ENCODE measurements around the gene CADPS2. TPM values are rescaled to one million over a fixed set of nuclear protein-coding genes. Genes with fewer than 3 reads are reported as not detected.

The CADPS2 gene
- total RNA-seq, 1 donor from 2014 or later: 19.1 TPM

DNA sequence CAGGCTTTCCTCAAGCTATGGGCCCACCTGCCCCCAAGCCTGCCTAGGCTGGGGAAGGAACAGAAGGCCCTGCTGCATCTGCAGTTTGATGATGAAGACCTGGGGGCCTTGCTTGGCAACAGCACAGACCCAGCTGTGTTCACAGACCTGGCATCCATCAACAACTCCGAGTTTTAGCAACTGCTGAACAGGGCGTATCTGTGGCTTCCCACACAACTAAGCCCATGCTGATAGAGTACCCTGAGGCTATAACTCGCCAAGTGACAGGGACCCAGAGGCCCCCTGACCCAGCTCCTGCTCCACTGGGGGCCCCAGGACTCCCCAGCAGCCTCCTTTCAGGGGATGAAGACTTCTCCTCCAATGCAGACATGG is 36.3 kb downstream of the CADPS2 start:
- Histone ChIP-seq H3K9me3 (ENCODE audit: low read depth) (no peaks in the 10 kb centered on the region), H3F3A (ENCODE audit: low read depth) (no peaks in the 10 kb centered on the region), H2AFZ (replicated peaks) (no peak overlapping the region), H3K4me3 (no peak overlapping the region), H3K27ac (no peak overlapping the region), H3K79me2 (ENCODE audit: low read depth) (no peaks in the 10 kb centered on the region), H3K27me3 (no peaks in the 10 kb centered on the region), H3K4me1 (peaks cover 19% of the 10 kb centered on the region), H3K9ac (no peak overlapping the region), H3K36me3 (no peaks in the 10 kb centered on the region), H4K20me1 (ENCODE audit: low read depth) (no peaks in the 10 kb centered on the region), H3K4me2 (no peak overlapping the region)
- no peak overlapping the region for H3K27ac Mint-ChIP-seq
- no peak for DNase-seq (ENCODE audit: low spot score)
- peaks cover 15% of the 10 kb centered on the region for H3K4me1 Mint-ChIP-seq
- H3K36me3 Mint-ChIP-seq: peaks cover 7% of the 10 kb centered on the region
- no peak overlapping the region for H3K4me3 Mint-ChIP-seq
- H3K27me3 Mint-ChIP-seq (ENCODE audit: insufficient read depth, low read depth): no peaks in the 10 kb centered on the region
- no peak for TF ChIP-seq EZH2 (IDR thresholded peaks at IDR 0.05)
- no peak for TF ChIP-seq EZH2phosphoT487 (IDR thresholded peaks at IDR 0.05)
- H3K9me3 Mint-ChIP-seq: no peaks in the 10 kb centered on the region

DNA sequence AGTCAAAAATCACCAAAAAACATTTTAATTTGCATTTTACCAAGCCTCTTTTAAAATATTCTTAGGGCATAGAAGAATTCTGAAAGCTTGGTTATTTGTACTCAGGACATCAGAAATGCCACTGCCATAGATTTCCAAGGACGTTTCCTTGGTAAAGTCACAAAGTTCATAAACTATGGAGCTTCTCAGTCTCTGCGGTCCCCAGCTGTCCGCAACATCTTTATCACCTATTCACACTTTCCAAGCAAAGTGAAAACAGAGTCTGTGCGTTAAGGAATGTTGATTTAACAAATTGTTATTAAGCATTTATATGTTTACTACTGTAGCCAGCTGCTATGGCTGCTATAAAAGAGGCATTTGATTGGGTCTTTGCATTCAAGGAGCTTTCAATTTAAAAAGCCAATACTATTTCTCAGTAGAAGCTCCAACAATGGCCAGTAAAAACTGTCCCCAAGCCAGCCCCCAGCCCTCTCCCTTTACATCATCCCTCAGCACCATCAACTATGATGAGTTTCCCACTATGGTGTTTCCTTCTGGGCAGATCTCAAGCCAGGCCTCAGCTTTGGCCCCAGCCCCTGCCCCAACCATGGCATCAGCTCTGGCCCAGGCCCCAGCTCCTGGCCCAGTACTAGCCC is 36.8 kb downstream of the CADPS2 start:
- no peak overlapping the region for H2AFZ ChIP-seq (replicated peaks)
- H3F3A ChIP-seq (ENCODE audit: low read depth): no peaks in the 10 kb centered on the region
- no peaks in the 10 kb centered on the region for H3K9me3 Mint-ChIP-seq
- H3K36me3 ChIP-seq: no peaks in the 10 kb centered on the region
- H3K27me3 Mint-ChIP-seq (ENCODE audit: insufficient read depth, low read depth): no peaks in the 10 kb centered on the region
- no peak overlapping the region for H3K9ac ChIP-seq
- no peaks in the 10 kb centered on the region for H3K9me3 ChIP-seq (ENCODE audit: low read depth)
- no peaks in the 10 kb centered on the region for H3K79me2 ChIP-seq (ENCODE audit: low read depth)
- H3K4me1 ChIP-seq: peaks cover 19% of the 10 kb centered on the region
- no peaks in the 10 kb centered on the region for H3K27me3 ChIP-seq
- DNase-seq (ENCODE audit: low spot score): no peak
- H4K20me1 ChIP-seq (ENCODE audit: low read depth): no peaks in the 10 kb centered on the region
- H3K4me1 Mint-ChIP-seq: peaks cover 15% of the 10 kb centered on the region
- H3K36me3 Mint-ChIP-seq: peaks cover 7% of the 10 kb centered on the region
- H3K27ac Mint-ChIP-seq: no peak overlapping the region
- no peak overlapping the region for H3K4me3 Mint-ChIP-seq
- H3K4me2 ChIP-seq: no peak overlapping the region
- H3K4me3 ChIP-seq: no peak overlapping the region
- TF ChIP-seq EZH2phosphoT487 (IDR thresholded peaks at IDR 0.05): no peak
- TF ChIP-seq EZH2 (IDR thresholded peaks at IDR 0.05): no peak
- TF ChIP-seq, protein P1, sequence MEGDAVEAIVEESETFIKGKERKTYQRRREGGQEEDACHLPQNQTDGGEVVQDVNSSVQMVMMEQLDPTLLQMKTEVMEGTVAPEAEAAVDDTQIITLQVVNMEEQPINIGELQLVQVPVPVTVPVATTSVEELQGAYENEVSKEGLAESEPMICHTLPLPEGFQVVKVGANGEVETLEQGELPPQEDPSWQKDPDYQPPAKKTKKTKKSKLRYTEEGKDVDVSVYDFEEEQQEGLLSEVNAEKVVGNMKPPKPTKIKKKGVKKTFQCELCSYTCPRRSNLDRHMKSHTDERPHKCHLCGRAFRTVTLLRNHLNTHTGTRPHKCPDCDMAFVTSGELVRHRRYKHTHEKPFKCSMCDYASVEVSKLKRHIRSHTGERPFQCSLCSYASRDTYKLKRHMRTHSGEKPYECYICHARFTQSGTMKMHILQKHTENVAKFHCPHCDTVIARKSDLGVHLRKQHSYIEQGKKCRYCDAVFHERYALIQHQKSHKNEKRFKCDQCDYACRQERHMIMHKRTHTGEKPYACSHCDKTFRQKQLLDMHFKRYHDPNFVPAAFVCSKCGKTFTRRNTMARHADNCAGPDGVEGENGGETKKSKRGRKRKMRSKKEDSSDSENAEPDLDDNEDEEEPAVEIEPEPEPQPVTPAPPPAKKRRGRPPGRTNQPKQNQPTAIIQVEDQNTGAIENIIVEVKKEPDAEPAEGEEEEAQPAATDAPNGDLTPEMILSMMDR (IDR thresholded peaks at IDR 0.05): no peak
- no peak overlapping the region for H3K27ac ChIP-seq

DNA sequence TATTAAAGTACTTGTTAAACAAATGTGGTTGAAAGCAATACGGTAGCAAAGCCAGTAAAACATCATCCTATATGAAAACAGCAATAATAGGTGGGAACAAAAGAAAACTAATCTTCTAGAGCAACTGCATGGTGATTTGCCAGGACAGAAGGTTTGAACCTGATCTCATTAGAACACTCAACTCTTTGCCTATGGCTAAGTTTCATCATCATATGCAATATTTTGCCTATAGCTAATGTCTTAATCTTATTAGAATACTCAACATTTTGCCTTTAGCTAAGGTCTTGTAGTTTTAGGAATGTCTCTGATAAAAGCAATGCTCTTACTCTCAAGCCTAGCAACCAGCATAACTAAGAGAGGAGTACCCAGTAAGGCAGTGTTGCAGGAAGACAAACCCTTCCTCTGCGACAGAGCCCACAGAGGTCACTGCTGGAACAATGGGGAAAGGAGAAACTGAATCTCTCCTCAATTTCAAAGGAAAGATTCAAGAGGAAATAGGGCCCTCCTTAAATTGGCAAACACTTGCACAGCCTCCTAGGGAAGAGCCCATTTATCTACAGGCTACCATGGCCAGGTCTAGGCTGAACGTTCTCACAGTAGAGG is 38.3 kb downstream of the CADPS2 start:
- TF ChIP-seq EZH2 (IDR thresholded peaks at IDR 0.05) (no peak), EZH2phosphoT487 (IDR thresholded peaks at IDR 0.05) (no peak)
- TF ChIP-seq, protein P1 (IDR thresholded peaks at IDR 0.05): no peak
- H3K27ac Mint-ChIP-seq: no peak overlapping the region
- H3K4me2 ChIP-seq: peak overlapping the region; percentile 4

DNA sequence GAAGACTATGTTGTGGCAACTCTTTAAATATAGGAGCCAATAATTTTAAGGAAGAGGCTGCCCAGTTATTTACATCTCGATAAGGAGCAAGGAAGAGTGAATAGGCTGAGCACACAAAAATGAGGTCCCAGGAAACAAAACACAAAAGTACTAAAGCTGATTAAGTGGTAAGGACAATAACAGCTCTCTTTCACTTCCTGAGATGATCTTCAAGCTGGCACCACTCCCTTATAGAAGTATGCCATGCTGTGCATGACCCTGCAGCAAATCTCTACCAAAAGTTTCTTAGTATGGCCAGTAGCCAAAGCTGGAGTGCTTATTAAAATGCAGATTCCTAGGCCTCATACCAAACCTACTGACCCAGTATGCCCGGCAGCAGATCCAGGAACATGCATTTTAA is 39.7 kb downstream of the CADPS2 start:
- Histone ChIP-seq H4K20me1 (ENCODE audit: low read depth) (no peaks in the 10 kb centered on the region), H3K9ac (no peak overlapping the region), H3K9me3 (ENCODE audit: low read depth) (no peaks in the 10 kb centered on the region), H3K4me3 (no peak overlapping the region), H3F3A (ENCODE audit: low read depth) (no peaks in the 10 kb centered on the region), H3K4me2 (no peak overlapping the region), H3K79me2 (ENCODE audit: low read depth) (no peaks in the 10 kb centered on the region), H3K36me3 (no peaks in the 10 kb centered on the region), H3K4me1 (peaks cover 19% of the 10 kb centered on the region), H3K27me3 (no peaks in the 10 kb centered on the region), H2AFZ (replicated peaks) (no peak overlapping the region), H3K27ac (no peak overlapping the region)
- TF ChIP-seq EZH2phosphoT487 (IDR thresholded peaks at IDR 0.05) (no peak), EZH2 (IDR thresholded peaks at IDR 0.05) (no peak)
- TF ChIP-seq, protein P1 (IDR thresholded peaks at IDR 0.05): no peak
- Mint-ChIP-seq H3K4me3 (no peak overlapping the region), H3K27me3 (ENCODE audit: insufficient read depth, low read depth) (no peaks in the 10 kb centered on the region), H3K36me3 (peaks cover 4% of the 10 kb centered on the region), H3K9me3 (no peaks in the 10 kb centered on the region), H3K4me1 (peaks cover 15% of the 10 kb centered on the region), H3K27ac (no peak overlapping the region)
- no peak for DNase-seq (ENCODE audit: low spot score)

More for the DNA sequence above, 38.3 kb downstream of the CADPS2 start:
- H3K4me3 Mint-ChIP-seq: no peak overlapping the region
- H3K4me1 Mint-ChIP-seq: peaks cover 15% of the 10 kb centered on the region
- no peaks in the 10 kb centered on the region for H4K20me1 ChIP-seq (ENCODE audit: low read depth)
- no peaks in the 10 kb centered on the region for H3K9me3 ChIP-seq (ENCODE audit: low read depth)
- no peaks in the 10 kb centered on the region for H3K36me3 ChIP-seq
- no peak overlapping the region for H2AFZ ChIP-seq (replicated peaks)
- H3K36me3 Mint-ChIP-seq: peaks cover 4% of the 10 kb centered on the region
- no peaks in the 10 kb centered on the region for H3K27me3 ChIP-seq
- H3F3A ChIP-seq (ENCODE audit: low read depth): no peaks in the 10 kb centered on the region
- peaks cover 19% of the 10 kb centered on the region for H3K4me1 ChIP-seq
- no peak overlapping the region for H3K4me3 ChIP-seq
- H3K9ac ChIP-seq: no peak overlapping the region
- H3K27ac ChIP-seq: no peak overlapping the region
- H3K9me3 Mint-ChIP-seq: no peaks in the 10 kb centered on the region
- no peaks in the 10 kb centered on the region for H3K27me3 Mint-ChIP-seq (ENCODE audit: insufficient read depth, low read depth)
- H3K79me2 ChIP-seq (ENCODE audit: low read depth): no peaks in the 10 kb centered on the region
- peak; percentile 7 for DNase-seq (ENCODE audit: low spot score)

Data from neural progenitor cell (in vitro differentiated cells).